ENCODE data around the gene PSMD13.

- no peak for TF ChIP-seq CTCF (IDR thresholded peaks at IDR 0.05)
- TF ChIP-seq POLR2A (IDR thresholded peaks at IDR 0.05), result no peak
- TF ChIP-seq EP300 (IDR thresholded peaks at IDR 0.05), result no peak
- no peak for TF ChIP-seq POLR2AphosphoS5 (IDR thresholded peaks at IDR 0.05)
Observed at GRCh38 chr11:198236-198806, 38.5 kb upstream of the PSMD13 start.

Measured in upper lobe of left lung (tissue), 4 donors.